Transverse colon (tissue), 4 donors: Measurements from ENCODE around the gene THAP4. TPM values are rescaled to one million over a fixed set of nuclear protein-coding genes. Genes with fewer than 3 reads are reported as not detected.

Source experiments
- DNase-seq: peaks from one replicate; pipeline ENCODE4 v3.0.0-alpha.2; 2019
- H3K27ac ChIP-seq, 4 donors: fragments of 200-600 bp; sonication (generic); 2 replicates each; pipeline ENCODE4 v1.5.1; 2016 to 2018; ENCODE audit warnings: inconsistent platforms in 4 of 4
- H3K27me3 ChIP-seq: fragments of 200-600 bp; sonication (generic); 2 replicates; pipeline ENCODE4 v1.5.1; 2017; ENCODE audit warnings: inconsistent platforms
- H3K36me3 ChIP-seq, 4 donors: fragments of 200-600 bp; sonication (generic); 2 replicates each; pipeline ENCODE4 v1.5.1; 2017 to 2019; ENCODE audit warnings: inconsistent platforms in 4 of 4
- H3K4me1 ChIP-seq, 4 donors: fragments of 200-600 bp; sonication (generic); 2 replicates each; pipeline ENCODE4 v1.5.1; 2017 to 2020; ENCODE audit warnings: inconsistent platforms in 4 of 4
- H3K4me3 ChIP-seq, 4 donors: fragments of 200-600 bp; sonication (generic); 1 replicate in 1 of 4; 2 replicates in 3 of 4; pipeline versions ENCODE4 v1.5.1 to v1.6.1; 2017 to 2019; ENCODE audit warnings: inconsistent platforms in 4 of 4
- H3K9me3 ChIP-seq, 2 donors: fragments of 200-600 bp; sonication (generic); 2 replicates each; pipeline ENCODE4 v1.5.1; 2017 to 2019; ENCODE audit warnings: inconsistent platforms in 2 of 2
- EP300 ChIP-seq: sonication (generic); formaldehyde crosslinking; IDR thresholded peaks from one replicate; pipeline ENCODE4 v1.6.1; 2017; ENCODE audit warnings: antibody characterized with exemption, low read depth
- POLR2A ChIP-seq: fragments of 450-650 bp; IDR thresholded peaks from one replicate; pipeline ENCODE4 v1.6.1; 2016; ENCODE audit warnings: antibody characterized with exemption, mild to moderate bottlenecking, moderate library complexity
- POLR2AphosphoS5 ChIP-seq, 3 donors: sonication (generic); formaldehyde crosslinking; IDR thresholded peaks; one replicate each; pipeline ENCODE4 v1.6.1; 2016; ENCODE audit warnings: antibody characterized with exemption in 3 of 3
- WGBS, 2 donors: methylation state at CpG; one replicate each; pipeline ENCODE4 v1.1.5; 2018; ENCODE audit warnings: low coverage in 1 of 2; 5-methylcytosine and 5-hydroxymethylcytosine counted together
- in situ Hi-C, 4 donors: fragments of 200-750 bp; cut with MboI; loops; one replicate each; pipeline versions ENCODE4 v1.15.0 to v1.15.1; 2017; ENCODE audit warnings: low sequenced_read_pairs in 3 of 4, low pct_ligation_motif_present in 1 of 4, low pct_unique_long_range_greater_than_20kb in 1 of 4
- intact Hi-C: fragments of 100-400 bp; cut with DNase I; formaldehyde crosslinking; loops from one replicate; pipeline ENCODE4 v1.15.1; 2023; ENCODE audit warnings: low total_unique reads
- total RNA-seq, 4 donors: library from RNA; depleted of rRNA; stranded (reverse); fragments of >200 nt; gene quantifications; one replicate each; pipeline ENCODE4 v1.1.0, GENCODE V29; 2016
- TF ChIP-seq, protein P1 (sequence below), 5 experiments: fragments of 200-600 bp in 3 of 5; fragments of 450-650 bp in 2 of 5; sonication (generic) in 3 of 5; IDR thresholded peaks; 1 replicate in 2 of 5; 2 replicates in 3 of 5; pipeline ENCODE4 v1.5.1; 2016 to 2017; ENCODE audit warnings: antibody characterized with exemption in 5 of 5, inconsistent platforms in 3 of 5, mild to moderate bottlenecking in 2 of 5, moderate library complexity in 1 of 5

The THAP4 gene
- total RNA-seq, 4 donors from 2014 or later = 65.1 to 142 (median 82.8) TPM

DNA sequence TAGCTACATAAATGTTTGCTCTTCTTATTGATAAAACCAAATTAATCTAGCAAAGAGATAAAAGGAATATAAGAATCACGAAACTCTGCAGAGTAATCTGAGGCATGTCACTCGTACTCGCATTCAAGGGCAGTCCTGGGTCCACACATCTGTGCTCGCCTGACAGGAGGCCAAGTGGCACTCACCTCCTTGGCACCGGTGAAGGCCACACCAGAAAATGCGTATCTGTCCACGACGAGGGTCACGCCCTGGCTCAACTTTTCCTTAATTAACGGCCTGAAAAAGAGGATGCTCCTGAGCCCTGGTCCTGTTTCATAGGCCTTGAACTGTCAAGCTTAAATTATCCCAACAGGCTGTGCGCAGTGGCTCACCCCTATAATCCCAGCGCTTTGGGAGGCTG, 43.1 kb upstream of the THAP4 start:
- Histone ChIP-seq H3K9me3 (no peaks in the 10 kb centered on the region), H3K27ac (no peak overlapping the region), H3K4me3 (no peak overlapping the region), H3K27me3 (no peaks in the 10 kb centered on the region), H3K36me3 (no peaks in the 10 kb centered on the region), H3K4me1 (peaks cover 0 to 12% (median 2%) of the 10 kb centered on the region in 4 donors)
- no peak for DNase-seq
- TF ChIP-seq EP300 = no peak
- no peak for TF ChIP-seq POLR2A
- no peak for TF ChIP-seq POLR2AphosphoS5 (IDR thresholded peaks at IDR 0.05)
- TF ChIP-seq, protein P1, sequence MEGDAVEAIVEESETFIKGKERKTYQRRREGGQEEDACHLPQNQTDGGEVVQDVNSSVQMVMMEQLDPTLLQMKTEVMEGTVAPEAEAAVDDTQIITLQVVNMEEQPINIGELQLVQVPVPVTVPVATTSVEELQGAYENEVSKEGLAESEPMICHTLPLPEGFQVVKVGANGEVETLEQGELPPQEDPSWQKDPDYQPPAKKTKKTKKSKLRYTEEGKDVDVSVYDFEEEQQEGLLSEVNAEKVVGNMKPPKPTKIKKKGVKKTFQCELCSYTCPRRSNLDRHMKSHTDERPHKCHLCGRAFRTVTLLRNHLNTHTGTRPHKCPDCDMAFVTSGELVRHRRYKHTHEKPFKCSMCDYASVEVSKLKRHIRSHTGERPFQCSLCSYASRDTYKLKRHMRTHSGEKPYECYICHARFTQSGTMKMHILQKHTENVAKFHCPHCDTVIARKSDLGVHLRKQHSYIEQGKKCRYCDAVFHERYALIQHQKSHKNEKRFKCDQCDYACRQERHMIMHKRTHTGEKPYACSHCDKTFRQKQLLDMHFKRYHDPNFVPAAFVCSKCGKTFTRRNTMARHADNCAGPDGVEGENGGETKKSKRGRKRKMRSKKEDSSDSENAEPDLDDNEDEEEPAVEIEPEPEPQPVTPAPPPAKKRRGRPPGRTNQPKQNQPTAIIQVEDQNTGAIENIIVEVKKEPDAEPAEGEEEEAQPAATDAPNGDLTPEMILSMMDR (IDR thresholded peaks at IDR 0.05) = no peak
- in situ Hi-C loops (no loop called here), intact Hi-C loops (no loop called here)
- 89 to 91% methylated on average over 6 to 12 of the region's 12 CpGs for WGBS, 2 donors

DNA sequence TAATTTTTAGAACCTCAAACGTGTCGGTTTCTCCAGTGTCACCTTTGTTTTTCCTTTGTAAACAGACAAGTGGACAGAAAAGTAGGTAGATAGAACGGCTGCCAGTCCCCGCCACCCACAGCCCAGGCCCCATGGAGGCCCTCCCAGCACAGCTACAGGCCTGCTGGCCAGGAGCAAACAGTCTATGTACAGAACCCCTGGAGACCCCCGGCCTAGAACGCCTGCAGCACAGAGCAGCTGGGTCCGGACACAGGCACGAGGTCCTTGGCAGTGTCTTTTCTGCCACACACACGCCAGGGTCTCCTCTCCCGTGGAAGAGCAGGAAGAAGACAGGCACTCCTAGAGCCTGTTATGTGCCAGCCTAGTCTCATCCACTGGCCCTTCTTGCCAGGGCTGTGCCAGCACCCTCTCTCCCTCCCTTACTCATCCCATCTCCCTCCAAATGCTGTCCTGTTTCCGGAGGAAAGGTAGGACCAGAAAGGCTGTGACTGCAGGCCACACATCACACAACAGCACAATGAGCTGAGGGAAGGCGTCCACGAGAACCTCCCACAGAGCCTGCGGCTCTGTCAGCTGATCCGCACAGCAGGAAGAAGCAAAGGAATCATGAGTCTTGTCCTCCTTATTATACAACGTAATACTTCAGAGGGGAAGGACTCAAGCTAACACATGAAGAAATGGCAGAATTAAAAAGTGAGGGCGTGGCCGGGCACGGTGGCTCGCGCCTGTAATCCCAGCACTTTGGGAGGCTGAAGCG, 42.0 kb upstream of the THAP4 start:
- no peak for TF ChIP-seq EP300
- no peak for TF ChIP-seq POLR2AphosphoS5 (IDR thresholded peaks at IDR 0.05)
- TF ChIP-seq POLR2A = no peak
- TF ChIP-seq, protein P1 (IDR thresholded peaks at IDR 0.05) = no peak
- H3K27ac ChIP-seq = no peak overlapping the region
- in situ Hi-C loops = no loop called here
- DNase-seq = no peak
- no peaks in the 10 kb centered on the region for H3K27me3 ChIP-seq
- intact Hi-C loops = loop anchor here (1.0 kb wide), 1 partner anchor 35 kb away; no protein-coding TSS in a partner anchor
- H3K4me3 ChIP-seq = no peak overlapping the region
- no peaks in the 10 kb centered on the region for H3K9me3 ChIP-seq
- H3K36me3 ChIP-seq = no peaks in the 10 kb centered on the region
- 86 to 93% methylated on average over 3 to 22 of the region's 22 CpGs for WGBS, 2 donors
- H3K4me1 ChIP-seq = peaks cover 0 to 10% (median 2%) of the 10 kb centered on the region in 4 donors

DNA sequence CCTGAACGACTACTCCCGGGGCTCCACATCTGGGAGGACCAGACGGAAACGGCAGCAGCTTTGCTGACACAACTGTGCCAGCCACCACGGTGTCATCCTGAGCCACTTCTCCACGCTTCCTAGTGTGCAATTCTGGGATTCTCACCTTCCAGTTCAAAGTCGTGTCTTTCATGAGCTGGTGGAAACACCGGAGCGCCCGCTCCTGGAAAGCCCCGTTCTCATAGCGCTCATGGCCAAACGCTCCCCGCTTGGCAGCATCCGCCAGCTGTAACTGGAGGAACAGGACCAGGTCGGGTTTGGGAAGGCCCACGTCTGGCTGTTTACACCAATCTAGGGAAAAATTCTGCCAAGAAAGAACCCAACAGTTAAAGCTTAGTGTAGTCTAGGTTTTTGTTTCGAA, 41.3 kb upstream of the THAP4 start:
- Histone ChIP-seq H3K36me3 (no peaks in the 10 kb centered on the region), H3K4me1 (peaks cover 0 to 10% (median 2%) of the 10 kb centered on the region in 4 donors), H3K9me3 (no peaks in the 10 kb centered on the region), H3K4me3 (no peak overlapping the region), H3K27me3 (no peaks in the 10 kb centered on the region), H3K27ac (no peak overlapping the region)
- in situ Hi-C loops = no loop called here
- no peak for DNase-seq
- intact Hi-C loops = no loop called here
- WGBS, 2 donors = 70 to 89% methylated on average over 2 to 18 of the region's 18 CpGs
- TF ChIP-seq POLR2AphosphoS5 (IDR thresholded peaks at IDR 0.05) (no peak), EP300 (no peak), POLR2A (no peak)
- TF ChIP-seq, protein P1 (IDR thresholded peaks at IDR 0.05) = no peak

DNA sequence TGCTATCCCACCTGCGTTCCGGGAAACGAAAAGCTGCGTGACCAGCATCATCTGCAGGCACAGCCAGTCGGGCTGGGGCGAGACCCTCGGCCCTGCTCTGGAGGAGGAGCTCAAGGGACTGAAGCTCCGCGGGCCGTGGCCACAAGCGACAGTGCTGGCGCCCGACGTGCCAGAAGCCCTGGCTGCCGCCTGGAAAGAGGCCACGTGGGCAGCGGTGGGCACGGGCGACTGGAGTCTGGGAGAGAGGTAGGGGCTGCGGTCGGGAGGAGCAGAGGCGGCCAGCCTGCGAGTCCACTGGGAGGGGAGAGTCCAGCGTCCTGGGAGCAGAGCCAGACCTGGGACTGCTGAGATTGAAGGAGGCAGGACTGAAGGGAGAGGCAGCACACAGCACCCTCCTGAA, 40.4 kb upstream of the THAP4 start:
- no peak overlapping the region for H3K27ac ChIP-seq
- no peak overlapping the region for H3K4me3 ChIP-seq
- H3K4me1 ChIP-seq = peaks cover 0 to 10% (median 2%) of the 10 kb centered on the region in 4 donors
- H3K36me3 ChIP-seq = peaks cover 0 to under 1% (median 0%) of the 10 kb centered on the region in 4 donors
- 96% methylated on average over 24 of the region's 24 CpGs; no CpG with 5 or more reads in 1 of the 2 donors for WGBS, 2 donors
- DNase-seq = no peak
- TF ChIP-seq, protein P1 (IDR thresholded peaks at IDR 0.05) = no peak
- no peak for TF ChIP-seq POLR2AphosphoS5 (IDR thresholded peaks at IDR 0.05)
- TF ChIP-seq EP300 = no peak
- no peak for TF ChIP-seq POLR2A
- in situ Hi-C loops = no loop called here
- no peaks in the 10 kb centered on the region for H3K9me3 ChIP-seq
- no peaks in the 10 kb centered on the region for H3K27me3 ChIP-seq
- intact Hi-C loops = no loop called here
